K562 (cell line): Measurements from ENCODE around the gene MBLAC2. TPM values are rescaled to one million over a fixed set of nuclear protein-coding genes. Genes with fewer than 3 reads are reported as not detected.
A peak's percentile ranks its signal among the peaks of the same experiment; 100 is the strongest.

ENCODE experiments used
- CC2D1A ChIP-seq: fragments of 450-650 bp; IDR thresholded peaks from 2 replicates; pipeline ENCODE4 v1.6.1; 2017; ENCODE audit warnings: mild to moderate bottlenecking
- CHCHD3 ChIP-seq: fragments of 250-450 bp; sonication (Bioruptor Pico); IDR thresholded peaks from 2 replicates; pipeline ENCODE4 v2.1.2; 2022; ENCODE audit warnings: mild to moderate bottlenecking
- E2F3 ChIP-seq: fragments of 250-450 bp; sonication (Bioruptor Pico); IDR thresholded peaks from 2 replicates; pipeline ENCODE4 v1.4.0; 2020; ENCODE audit warnings: mild to moderate bottlenecking
- NCOA4 ChIP-seq: fragments of 450-650 bp; IDR thresholded peaks from 2 replicates; pipeline ENCODE4 v1.6.1; 2018; ENCODE audit warnings: mild to moderate bottlenecking; ENCODE audit not compliant: partially characterized antibody
- NFXL1 ChIP-seq: fragments of 450-650 bp; formaldehyde crosslinking; IDR thresholded peaks from 2 replicates; pipeline ENCODE4 v1.4.0; 2021; ENCODE audit warnings: mild to moderate bottlenecking
- RBM14 ChIP-seq: fragments of 200-400 bp; formaldehyde crosslinking; IDR thresholded peaks from 2 replicates; pipeline ENCODE4 v1.6.1; 2018; ENCODE audit warnings: low read depth, mild to moderate bottlenecking, low read length, moderate library complexity, borderline replicate concordance; ENCODE audit not compliant: insufficient read depth
- RFX5 ChIP-seq: IDR thresholded peaks from 2 replicates; pipeline ENCODE4 v1.6.1; 2011; ENCODE audit warnings: low read depth, mild to moderate bottlenecking, improper control_type of control experiment, low read length
- TBL1XR1 ChIP-seq, 2 experiments: IDR thresholded peaks; 2 replicates each; pipeline ENCODE4 v1.6.1; 2012; ENCODE audit warnings: improper control_type of control experiment in 2 of 2, low read length in 2 of 2, mild to moderate bottlenecking in 1 of 2
- TCF7L2 ChIP-seq: fragments of 150-350 bp; IDR thresholded peaks from 2 replicates; pipeline ENCODE4 v1.6.1; 2016; ENCODE audit warnings: low read depth, mild to moderate bottlenecking, low read length, moderate library complexity
- XRCC4 ChIP-seq: IDR thresholded peaks from one replicate; pipeline ENCODE4 v1.6.1; 2011; ENCODE audit not compliant: insufficient read depth, insufficient read length; ENCODE audit errors: extremely low read depth
- YY1 ChIP-seq, 3 experiments: IDR thresholded peaks; 2 replicates each; pipeline ENCODE4 v1.6.1; 2011; ENCODE audit warnings: low read length in 2 of 3, mild to moderate bottlenecking in 2 of 3, moderate library complexity in 2 of 3, borderline replicate concordance in 1 of 3, control low read depth in 1 of 3, low read depth in 1 of 3; ENCODE audit not compliant: insufficient read depth in 3 of 3, insufficient replicate concordance in 2 of 3, control insufficient read depth in 1 of 3, insufficient read length in 1 of 3; ENCODE audit errors: extremely low read depth in 1 of 3
- ZNF707 ChIP-seq: fragments of 250-450 bp; sonication (Bioruptor Pico); conservative IDR thresholded peaks from 2 replicates; pipeline ENCODE4 v1.8.0; 2022; ENCODE audit warnings: inconsistent platforms, mild to moderate bottlenecking, moderate library complexity
- ZNF830 ChIP-seq: fragments of 250-450 bp; sonication (Bioruptor Pico); IDR thresholded peaks from 2 replicates; pipeline ENCODE4 v1.5.0; 2021; ENCODE audit warnings: mild to moderate bottlenecking
- polyA plus RNA-seq, 8 experiments: library from polyadenylated mRNA; depleted of rRNA in 4 of 8; stranded (reverse) in 5 of 8; unstranded in 3 of 8; fragments of >200 nt; fragmentation: Nextera tagmentation in 2 of 8; fragmentation: Illumina TruSeq in 1 of 8; extraction: Ambion mirVana in 2 of 8; extraction: Trizol in 1 of 8; gene quantifications; 2 replicates each; pipeline versions ENCODE4 v1.2.1 to v1.2.3, GENCODE V29; 2011 to 2014; ENCODE audit warnings: inconsistent platforms in 1 of 8, missing spikeins in 1 of 8
- total RNA-seq, 7 experiments: library from RNA; depleted of rRNA in 6 of 7; stranded (reverse); fragments of >200 nt in 6 of 7; fragmentation: Illumina TruSeq in 2 of 7; extraction: Trizol in 2 of 7; gene quantifications; 2 replicates each; pipeline versions ENCODE4 v1.2.1 to v1.2.3, GENCODE V29; 2011 to 2021; ENCODE audit warnings: low replicate concordance in 1 of 7
- TF ChIP-seq, protein P1 (sequence below): fragments of 250-450 bp; sonication (Bioruptor Pico); IDR thresholded peaks from 2 replicates; pipeline ENCODE4 v1.4.0; 2020; ENCODE audit warnings: mild to moderate bottlenecking, moderate library complexity
- TF ChIP-seq, protein P2 (sequence below): fragments of 450-650 bp; formaldehyde crosslinking; IDR thresholded peaks from 2 replicates; pipeline ENCODE4 v1.4.0; 2022; ENCODE audit warnings: missing genetic modification characterization
- TF ChIP-seq, protein P3 (sequence below): fragments of 450-650 bp; formaldehyde crosslinking; IDR thresholded peaks from 2 replicates; pipeline ENCODE4 v1.4.0; 2020; ENCODE audit warnings: mild to moderate bottlenecking, moderate library complexity
- TF ChIP-seq, protein P4 (sequence below), 3 experiments: IDR thresholded peaks in 2 of 3; conservative IDR thresholded peaks in 1 of 3; 2 replicates each; pipeline ENCODE4 v1.5.1; 2011 to 2012; ENCODE audit warnings: low read length in 3 of 3, mild to moderate bottlenecking in 3 of 3, control low read depth in 2 of 3, improper control_type of control experiment in 1 of 3, inconsistent platforms in 1 of 3, low read depth in 1 of 3, mixed read lengths in 1 of 3, moderate library complexity in 1 of 3; ENCODE audit not compliant: insufficient read depth in 2 of 3
- TF ChIP-seq, protein P5 (sequence below), 2 experiments: IDR thresholded peaks; 2 replicates each; pipeline ENCODE4 v1.6.1; 2011; ENCODE audit warnings: borderline replicate concordance in 1 of 2, control low read depth in 1 of 2, low read depth in 1 of 2, low read length in 1 of 2, mild to moderate bottlenecking in 1 of 2, mixed read lengths in 1 of 2, moderate library complexity in 1 of 2; ENCODE audit not compliant: insufficient read depth in 1 of 2, insufficient read length in 1 of 2, poor library complexity in 1 of 2, severe bottlenecking in 1 of 2; ENCODE audit errors: extremely low read depth in 1 of 2

Gene MBLAC2
- total and polyA plus RNA-seq, 9 of the 15 experiments (the other 6 are each of a cell fraction or from before 2014, with no cell fraction given): 2.4 to 13.1 (median 10.3) TPM

DNA sequence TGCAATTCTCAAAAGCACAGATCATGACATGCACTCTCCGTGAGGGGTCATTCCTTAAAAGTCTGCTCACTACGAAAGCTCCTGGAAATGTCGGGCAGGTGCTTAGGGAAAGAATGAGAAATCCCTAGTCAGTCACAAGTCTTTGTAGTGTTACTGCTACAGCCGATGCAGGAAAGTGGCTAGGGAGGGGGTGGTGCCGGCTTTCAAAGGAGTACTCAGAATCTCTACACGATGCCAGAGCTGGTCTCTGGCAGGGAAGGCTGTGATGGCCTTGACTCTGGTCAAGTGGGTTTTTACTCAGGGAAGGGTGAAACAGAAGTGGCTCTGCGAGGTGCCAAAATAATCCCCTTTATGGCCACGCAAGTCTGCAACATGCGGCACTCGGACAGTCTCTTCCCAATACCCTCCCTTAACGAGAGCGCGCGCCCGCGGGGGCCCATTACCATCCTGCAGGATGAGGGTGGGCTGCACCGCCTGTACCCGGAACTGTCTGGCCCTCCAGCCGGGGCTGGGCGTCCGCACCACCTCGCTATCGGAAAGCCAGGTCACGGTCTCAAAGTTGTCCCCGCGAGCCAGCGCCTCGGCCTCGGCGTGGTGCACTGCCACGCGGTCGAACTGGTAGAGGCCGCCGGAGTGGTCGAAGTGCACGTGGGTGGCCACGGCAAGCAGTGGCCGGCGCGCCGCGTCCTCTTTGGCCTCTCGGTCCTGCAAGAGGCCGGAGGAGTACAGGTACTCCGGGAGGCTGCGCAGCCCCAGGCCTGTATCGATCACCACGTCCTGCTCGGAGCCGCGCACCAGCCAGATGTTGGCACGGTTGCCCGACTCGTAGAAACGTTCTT lies 956 bp downstream of the MBLAC2 start (continued):
- no peak for TF ChIP-seq YY1 (IDR thresholded peaks at IDR 0.05; ENCODE audit: borderline replicate concordance in 1 of 3, control insufficient read depth in 1 of 3, extremely low read depth in 1 of 3, insufficient read depth in 3 of 3, insufficient read length in 1 of 3, insufficient replicate concordance in 2 of 3, low read depth in 1 of 3, low read length in 2 of 3)
- TF ChIP-seq CC2D1A: no peak
- TF ChIP-seq, protein P1, sequence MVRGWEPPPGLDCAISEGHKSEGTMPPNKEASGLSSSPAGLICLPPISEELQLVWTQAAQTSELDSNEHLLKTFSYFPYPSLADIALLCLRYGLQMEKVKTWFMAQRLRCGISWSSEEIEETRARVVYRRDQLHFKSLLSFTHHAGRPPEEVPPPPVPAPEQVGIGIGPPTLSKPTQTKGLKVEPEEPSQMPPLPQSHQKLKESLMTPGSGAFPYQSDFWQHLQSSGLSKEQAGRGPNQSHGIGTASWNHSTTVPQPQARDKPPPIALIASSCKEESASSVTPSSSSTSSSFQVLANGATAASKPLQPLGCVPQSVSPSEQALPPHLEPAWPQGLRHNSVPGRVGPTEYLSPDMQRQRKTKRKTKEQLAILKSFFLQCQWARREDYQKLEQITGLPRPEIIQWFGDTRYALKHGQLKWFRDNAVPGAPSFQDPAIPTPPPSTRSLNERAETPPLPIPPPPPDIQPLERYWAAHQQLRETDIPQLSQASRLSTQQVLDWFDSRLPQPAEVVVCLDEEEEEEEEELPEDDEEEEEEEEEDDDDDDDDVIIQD (CRISPR knock-in tag): no peak
- TF ChIP-seq RBM14: 0 out of 2 replicates have a peak, but pooled peaks have one; percentile 32
- TF ChIP-seq, protein P2, sequence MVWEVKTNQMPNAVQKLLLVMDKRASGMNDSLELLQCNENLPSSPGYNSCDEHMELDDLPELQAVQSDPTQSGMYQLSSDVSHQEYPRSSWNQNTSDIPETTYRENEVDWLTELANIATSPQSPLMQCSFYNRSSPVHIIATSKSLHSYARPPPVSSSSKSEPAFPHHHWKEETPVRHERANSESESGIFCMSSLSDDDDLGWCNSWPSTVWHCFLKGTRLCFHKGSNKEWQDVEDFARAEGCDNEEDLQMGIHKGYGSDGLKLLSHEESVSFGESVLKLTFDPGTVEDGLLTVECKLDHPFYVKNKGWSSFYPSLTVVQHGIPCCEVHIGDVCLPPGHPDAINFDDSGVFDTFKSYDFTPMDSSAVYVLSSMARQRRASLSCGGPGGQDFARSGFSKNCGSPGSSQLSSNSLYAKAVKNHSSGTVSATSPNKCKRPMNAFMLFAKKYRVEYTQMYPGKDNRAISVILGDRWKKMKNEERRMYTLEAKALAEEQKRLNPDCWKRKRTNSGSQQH (CRISPR knock-in tag): no peak
- no peak for TF ChIP-seq RFX5
- TF ChIP-seq, protein P3, sequence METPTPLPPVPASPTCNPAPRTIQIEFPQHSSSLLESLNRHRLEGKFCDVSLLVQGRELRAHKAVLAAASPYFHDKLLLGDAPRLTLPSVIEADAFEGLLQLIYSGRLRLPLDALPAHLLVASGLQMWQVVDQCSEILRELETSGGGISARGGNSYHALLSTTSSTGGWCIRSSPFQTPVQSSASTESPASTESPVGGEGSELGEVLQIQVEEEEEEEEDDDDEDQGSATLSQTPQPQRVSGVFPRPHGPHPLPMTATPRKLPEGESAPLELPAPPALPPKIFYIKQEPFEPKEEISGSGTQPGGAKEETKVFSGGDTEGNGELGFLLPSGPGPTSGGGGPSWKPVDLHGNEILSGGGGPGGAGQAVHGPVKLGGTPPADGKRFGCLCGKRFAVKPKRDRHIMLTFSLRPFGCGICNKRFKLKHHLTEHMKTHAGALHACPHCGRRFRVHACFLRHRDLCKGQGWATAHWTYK (CRISPR knock-in tag): peak; percentile 86; the same call in 1 of the 2 replicates
- no peak for TF ChIP-seq TBL1XR1 (IDR thresholded peaks at IDR 0.05; ENCODE audit: low read length in 2 of 2)
- TF ChIP-seq CHCHD3 (CRISPR knock-in tag): no peak
- no peak; the same call in 1 of the 2 replicates for TF ChIP-seq ZNF830 (CRISPR knock-in tag)
- TF ChIP-seq NFXL1 (CRISPR knock-in tag): no peak
- TF ChIP-seq, protein P4, sequence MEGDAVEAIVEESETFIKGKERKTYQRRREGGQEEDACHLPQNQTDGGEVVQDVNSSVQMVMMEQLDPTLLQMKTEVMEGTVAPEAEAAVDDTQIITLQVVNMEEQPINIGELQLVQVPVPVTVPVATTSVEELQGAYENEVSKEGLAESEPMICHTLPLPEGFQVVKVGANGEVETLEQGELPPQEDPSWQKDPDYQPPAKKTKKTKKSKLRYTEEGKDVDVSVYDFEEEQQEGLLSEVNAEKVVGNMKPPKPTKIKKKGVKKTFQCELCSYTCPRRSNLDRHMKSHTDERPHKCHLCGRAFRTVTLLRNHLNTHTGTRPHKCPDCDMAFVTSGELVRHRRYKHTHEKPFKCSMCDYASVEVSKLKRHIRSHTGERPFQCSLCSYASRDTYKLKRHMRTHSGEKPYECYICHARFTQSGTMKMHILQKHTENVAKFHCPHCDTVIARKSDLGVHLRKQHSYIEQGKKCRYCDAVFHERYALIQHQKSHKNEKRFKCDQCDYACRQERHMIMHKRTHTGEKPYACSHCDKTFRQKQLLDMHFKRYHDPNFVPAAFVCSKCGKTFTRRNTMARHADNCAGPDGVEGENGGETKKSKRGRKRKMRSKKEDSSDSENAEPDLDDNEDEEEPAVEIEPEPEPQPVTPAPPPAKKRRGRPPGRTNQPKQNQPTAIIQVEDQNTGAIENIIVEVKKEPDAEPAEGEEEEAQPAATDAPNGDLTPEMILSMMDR (IDR thresholded peaks at IDR 0.05 in 2 of 3, conservative IDR thresholded peaks at IDR 0.05 in 1 of 3; ENCODE audit: insufficient read depth in 2 of 3, low read depth in 1 of 3, low read length in 3 of 3): no peak
- TF ChIP-seq ZNF707: 0 out of 2 replicates have a peak, but pooled peaks have one; percentile 2
- TF ChIP-seq XRCC4: no peak
- TF ChIP-seq NCOA4: no peak
- 0 out of 2 replicates have a peak, but pooled peaks have one; percentile 64 for TF ChIP-seq E2F3 (CRISPR knock-in tag)
- TF ChIP-seq, protein P5, sequence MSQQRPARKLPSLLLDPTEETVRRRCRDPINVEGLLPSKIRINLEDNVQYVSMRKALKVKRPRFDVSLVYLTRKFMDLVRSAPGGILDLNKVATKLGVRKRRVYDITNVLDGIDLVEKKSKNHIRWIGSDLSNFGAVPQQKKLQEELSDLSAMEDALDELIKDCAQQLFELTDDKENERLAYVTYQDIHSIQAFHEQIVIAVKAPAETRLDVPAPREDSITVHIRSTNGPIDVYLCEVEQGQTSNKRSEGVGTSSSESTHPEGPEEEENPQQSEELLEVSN (IDR thresholded peaks at IDR 0.05; ENCODE audit: borderline replicate concordance in 1 of 2, extremely low read depth in 1 of 2, insufficient read depth in 1 of 2, insufficient read length in 1 of 2, low read depth in 1 of 2, low read length in 1 of 2, poor library complexity in 1 of 2, severe bottlenecking in 1 of 2): peak; percentile 95 to 96
- TF ChIP-seq TCF7L2: no peak
